Amniotic stem cell (primary cell): ENCODE measurements around the gene HSF2BP.
A peak's percentile ranks its signal among the peaks of the same experiment; 100 is the strongest.
"Not testable (repeated sequence)": the region's sequence is repeated elsewhere in the genome, so short reads cannot be mapped to it uniquely, and the experiment has no call there.

Experiments
- DNase-seq: peaks from one replicate; lab custom pipeline; 2025; lab: John Stamatoyannopoulos, UW

Gene HSF2BP

GRCh38 chr21:43659136-43660000 lies at the start of gene HSF2BP, which contains the start of gene RRP1B:
TSS of gene HSF2BP (minus strand) at chr21:43659488. CDS start at chr21:43658096, 1,392 bp downstream.
TSS of gene RRP1B (plus strand) at chr21:43659560. CDS start at chr21:43659665, 105 bp downstream.
- peak; percentile 45 for DNase-seq

GRCh38 chr21:43708745-43709381 lies 49.6 kb upstream of the HSF2BP start:
- DNase-seq, result no peak

GRCh38 chr21:43707462-43707861 lies 48.2 kb upstream of the HSF2BP start:
- no peak for DNase-seq

GRCh38 chr21:43703035-43703880 lies 44.0 kb upstream of the HSF2BP start:
- no peak for DNase-seq

GRCh38 chr21:43702785-43703034 lies 43.4 kb upstream of the HSF2BP start:
- no peak for DNase-seq

GRCh38 chr21:43701936-43702784 lies 42.9 kb upstream of the HSF2BP start:
- no peak for DNase-seq

GRCh38 chr21:43699933-43700599 lies 40.8 kb upstream of the HSF2BP start:
- no peak for DNase-seq

- not testable (repeated sequence) for DNase-seq
Observed at GRCh38 chr21:43699492-43699777, 40.1 kb upstream of the HSF2BP start.

GRCh38 chr21:43697758-43698643 lies 38.7 kb upstream of the HSF2BP start:
- DNase-seq, result no peak

- no peak for DNase-seq
Observed at GRCh38 chr21:43696214-43696613, 36.9 kb upstream of the HSF2BP start.

- no peak for DNase-seq
Observed at GRCh38 chr21:43694437-43695079, 35.3 kb upstream of the HSF2BP start.

- DNase-seq, result no peak
Observed at GRCh38 chr21:43693981-43694380, 34.7 kb upstream of the HSF2BP start.

GRCh38 chr21:43692949-43693348 lies 33.7 kb upstream of the HSF2BP start:
- no peak for DNase-seq

- no peak for DNase-seq
Observed at GRCh38 chr21:43691801-43692200, 32.5 kb upstream of the HSF2BP start.

GRCh38 chr21:43691086-43691795 lies 32.0 kb upstream of the HSF2BP start:
- no peak for DNase-seq

- no peak for DNase-seq
Observed at GRCh38 chr21:43690346-43690745, 31.1 kb upstream of the HSF2BP start.

GRCh38 chr21:43689556-43690337 lies 30.5 kb upstream of the HSF2BP start:
- DNase-seq, result no peak

- no peak for DNase-seq
Observed at GRCh38 chr21:43688906-43689305, 29.6 kb upstream of the HSF2BP start.
